ENCODE results near the gene ZDHHC24. TPM values are rescaled to one million over a fixed set of nuclear protein-coding genes. Genes with fewer than 3 reads are reported as not detected.

The ZDHHC24 gene
- total RNA-seq, 1 experiment from 2014 or later, result 29.5 TPM

GRCh38 chr11:66479394-66480116, 66.3 kb downstream of the ZDHHC24 start:
- intact Hi-C loops (cut with micrococcal nuclease; ENCODE audit: unreplicated experiment), result loop anchor here (2.0 kb wide), 1 partner anchor 71 kb away; no protein-coding TSS in a partner anchor
- ChIA-PET POLR2A (interaction anchor here (0.5 to 1.0 kb wide), 3 partner anchors 10 to 151 kb away, joined by 3 to 11 read pairs (median 7); no protein-coding TSS in a partner anchor), CTCF (interaction anchor here (0.6 to 1.8 kb wide), 5 partner anchors 12 to 167 kb away, joined by 3 to 10 read pairs (median 3); partner anchors contain the start of gene PELI3)
- H3K4me1 ChIP-seq (ENCODE audit: control insufficient read depth, insufficient read depth, low read length), result peaks cover 4% of the 10 kb centered on the region
- peak overlapping the region; percentile 77 to 90 for H3K4me3 ChIP-seq (ENCODE audit: low read depth in 2 of 2, low read length in 2 of 2)
- TSS peak; percentile 92 for BruUV-seq (replicated peaks)
- H3K27me3 ChIP-seq (ENCODE audit: control insufficient read depth, insufficient read depth, low read length), result no peaks in the 10 kb centered on the region
- ATAC-seq (peak; percentile 65), DNase-seq (ENCODE audit: low read depth, low spot score) (peak; percentile 30)
- H3K36me3 ChIP-seq (ENCODE audit: control insufficient read depth, insufficient read depth, low read length), result peaks cover 5% of the 10 kb centered on the region; the same call in 1 of the 2 replicates
- no peaks in the 10 kb centered on the region for H3K9me3 ChIP-seq (ENCODE audit: control insufficient read depth, insufficient read depth, low read depth, low read length)
- TF ChIP-seq POLR2AphosphoS5 (IDR thresholded peaks at IDR 0.05; ENCODE audit: low read depth, low read length) (no peak; the same call in 1 of the 2 replicates), SIN3A (IDR thresholded peaks at IDR 0.05; ENCODE audit: borderline replicate concordance, insufficient read depth, low read depth, low read length) (no peak), REST (IDR thresholded peaks at IDR 0.05; ENCODE audit: insufficient read depth in 1 of 2, low read depth in 2 of 2, low read length in 1 of 2) (no peak), TCF7L2 (IDR thresholded peaks at IDR 0.05; ENCODE audit: low read depth, low read length) (no peak), CTCF (IDR thresholded peaks at IDR 0.05) (no peak)
- in situ Hi-C loops (cut with HindIII; ENCODE audit: low pct_unique_long_range_greater_than_20kb, low sequenced_read_pairs), result no loop called here
- peak overlapping the region; percentile 95 for H3K27ac ChIP-seq (ENCODE audit: low read length)

- in situ Hi-C loops (cut with HindIII; ENCODE audit: low pct_unique_long_range_greater_than_20kb, low sequenced_read_pairs) (no loop called here), intact Hi-C loops (cut with micrococcal nuclease; ENCODE audit: unreplicated experiment) (loop anchor here (2.0 kb wide), 1 partner anchor 70 kb away; no protein-coding TSS in a partner anchor)
Observed at GRCh38 chr11:66478729-66479393, 67.0 kb downstream of the ZDHHC24 start.

More at GRCh38 chr11:66478729-66479393, 67.0 kb downstream of the ZDHHC24 start:
- Histone ChIP-seq H3K36me3 (ENCODE audit: control insufficient read depth, insufficient read depth, low read length) (peaks cover 5% of the 10 kb centered on the region; the same call in 1 of the 2 replicates), H3K9me3 (ENCODE audit: control insufficient read depth, insufficient read depth, low read depth, low read length) (no peaks in the 10 kb centered on the region), H3K27ac (ENCODE audit: low read length) (peak overlapping the region; percentile 95), H3K27me3 (ENCODE audit: control insufficient read depth, insufficient read depth, low read length) (no peaks in the 10 kb centered on the region), H3K4me1 (ENCODE audit: control insufficient read depth, insufficient read depth, low read length) (peaks cover 4% of the 10 kb centered on the region), H3K4me3 (ENCODE audit: low read depth in 2 of 2, low read length in 2 of 2) (peak overlapping the region; percentile 77 to 90)
- ATAC-seq (no peak), DNase-seq (ENCODE audit: low read depth, low spot score) (peak; percentile 45)
- POLR2A ChIA-PET, result no interaction called here
- no TSS peak for BruUV-seq (replicated peaks)
- peak; percentile 96 for TF ChIP-seq CTCF (IDR thresholded peaks at IDR 0.05)
- TF ChIP-seq TCF7L2 (IDR thresholded peaks at IDR 0.05; ENCODE audit: low read depth, low read length), result no peak
- CTCF ChIA-PET, result interaction anchor here (0.6 to 1.8 kb wide), 3 partner anchors 11 to 72 kb away, joined by 3 to 10 read pairs (median 3); partner anchors contain the start of gene PELI3

Data from Panc1 (cell line).